OCI-M2 (cell line): Measurements from ENCODE around the gene DUT.

Experiments
- DNase-seq: peaks from one replicate; lab custom pipeline; 2025; ENCODE audit not compliant: unreplicated experiment; lab: John Stamatoyannopoulos, UW

DUT gene

DNA sequence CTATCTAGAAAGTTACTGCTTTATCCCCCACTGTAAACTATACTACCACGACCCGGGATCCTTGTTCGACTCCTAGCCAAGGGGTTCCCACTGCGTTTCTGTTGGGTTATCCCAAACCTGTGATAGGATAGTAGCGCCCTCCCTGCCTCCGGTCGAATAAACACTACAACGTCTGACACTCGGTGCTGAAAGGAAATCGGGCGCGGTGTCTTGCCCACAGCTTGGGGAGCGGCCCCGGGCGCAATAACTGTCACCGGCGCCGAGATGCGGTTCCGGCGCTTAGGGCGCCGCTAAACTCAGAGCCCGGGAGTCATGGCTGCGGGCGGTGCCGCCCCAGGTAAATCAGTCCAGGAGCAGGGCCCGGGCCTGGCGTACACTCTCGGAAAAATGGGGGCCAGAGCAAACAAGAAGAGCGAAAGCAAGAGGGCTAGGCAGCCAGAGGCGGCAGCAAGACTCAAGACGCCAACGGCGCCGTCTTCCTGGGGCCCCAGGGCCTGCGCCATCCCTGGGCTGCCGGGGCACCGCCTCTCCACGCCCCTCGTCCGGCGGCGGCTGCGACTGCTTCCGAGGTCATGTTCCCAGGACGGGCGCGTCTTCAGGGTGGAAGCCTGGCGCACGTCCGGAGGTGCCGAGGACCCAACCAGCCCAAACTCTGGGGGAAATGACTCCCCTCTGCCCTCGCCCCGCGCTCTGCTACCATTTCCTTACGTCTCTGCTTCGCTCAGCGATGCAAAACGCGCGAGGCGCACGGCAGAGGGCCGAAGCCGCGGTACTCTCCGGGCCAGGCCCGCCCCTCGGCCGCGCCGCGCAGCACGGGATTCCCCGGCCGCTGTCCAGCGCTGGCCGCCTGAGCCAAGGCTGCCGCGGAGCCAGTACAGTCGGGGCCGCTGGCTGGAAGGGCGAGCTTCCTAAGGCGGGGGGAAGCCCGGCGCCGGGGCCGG lies at the start of gene DUT:
TSS of gene DUT (plus strand) at position 575 of the 941 bp plus-strand sequence. CDS start at position 662, 87 bp downstream.
- no peak for DNase-seq

DNA sequence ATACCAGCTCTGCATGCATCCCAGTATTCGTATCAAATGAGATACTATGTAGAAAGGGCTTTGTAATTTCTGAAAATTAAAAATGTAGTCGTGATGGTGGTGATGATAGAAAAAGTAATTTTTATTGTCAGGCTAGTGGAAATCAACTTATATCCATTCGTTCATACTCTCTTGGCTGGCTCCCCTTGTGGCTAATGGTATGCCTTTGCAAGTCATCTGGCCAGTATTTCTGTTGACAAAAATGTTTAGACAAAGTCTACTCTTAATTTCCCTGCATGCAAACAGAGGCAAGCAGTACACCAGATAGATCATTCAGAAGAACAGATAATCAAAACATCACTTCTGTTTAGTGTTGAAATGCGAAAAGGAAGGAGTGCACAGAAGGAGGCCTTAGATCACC lies 49.6 kb upstream of the DUT start:
- no peak for DNase-seq

DNA sequence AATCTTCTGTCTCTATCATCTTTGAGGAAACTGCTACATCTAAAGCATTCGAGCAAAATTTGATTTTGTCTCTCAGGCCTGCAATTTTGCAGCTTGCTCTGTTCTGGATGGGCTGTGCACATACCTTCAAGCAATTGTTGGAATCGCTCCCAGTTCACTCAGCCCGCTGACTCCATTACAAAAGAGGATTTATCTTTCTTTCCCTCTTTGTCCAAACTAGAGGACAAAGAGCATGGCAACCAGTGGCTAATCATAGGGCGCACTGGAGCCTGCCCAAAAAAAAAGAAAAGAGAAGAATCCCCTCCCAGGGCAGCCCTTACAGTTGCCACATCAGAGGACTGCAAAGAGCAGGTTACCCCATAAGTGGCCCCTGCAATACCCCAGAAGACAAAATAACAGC lies 49.0 kb upstream of the DUT start:
- no peak for DNase-seq

GRCh38 chr15:48283396-48284145 lies 47.7 kb upstream of the DUT start:
- no peak for DNase-seq

DNA sequence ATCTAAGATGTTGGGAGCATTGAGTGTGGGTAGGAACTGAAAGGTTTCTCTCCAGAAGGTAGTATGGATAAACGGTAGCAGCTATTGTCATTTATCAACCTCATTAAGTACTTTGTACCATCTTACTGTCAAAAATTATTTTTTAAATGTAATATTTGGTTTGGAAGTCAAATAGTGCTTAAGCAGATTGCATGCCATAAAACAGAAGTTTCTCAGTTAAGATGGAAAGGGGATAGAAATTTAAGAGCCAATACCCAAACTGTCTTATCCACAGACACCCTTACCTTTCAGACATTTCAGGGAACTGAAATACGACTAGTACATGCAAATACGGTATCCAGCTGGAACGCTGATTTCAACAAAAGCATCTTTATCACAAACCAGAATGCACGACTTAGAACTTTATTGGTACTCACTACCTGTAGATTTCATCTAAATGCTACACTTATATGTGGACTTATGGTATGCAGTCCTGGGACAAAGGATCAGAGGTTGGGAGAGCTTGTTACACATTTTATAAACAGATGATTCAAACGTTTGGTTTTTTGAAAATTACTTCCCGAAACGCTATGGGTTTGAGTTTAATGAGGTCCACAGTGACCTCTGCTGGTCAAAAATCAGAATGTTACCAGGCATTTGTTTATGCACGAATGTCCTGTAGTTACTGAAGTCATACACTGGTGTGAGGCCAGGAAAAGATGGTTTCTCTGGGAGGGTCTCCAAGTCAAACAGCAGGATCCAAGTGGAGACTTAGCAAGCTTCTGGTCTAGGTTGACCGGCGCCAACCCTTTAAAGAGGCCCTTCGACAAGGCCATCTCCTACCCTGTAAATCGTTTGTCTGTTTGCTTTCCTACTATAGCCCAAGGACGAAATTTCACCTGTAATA lies 45.7 kb upstream of the DUT start:
- DNase-seq: no peak

GRCh38 chr15:48289628-48290027 lies 41.6 kb upstream of the DUT start:
- DNase-seq: no peak

- no peak for DNase-seq
Measured at GRCh38 chr15:48292458-48292857, 38.8 kb upstream of the DUT start.

DNA sequence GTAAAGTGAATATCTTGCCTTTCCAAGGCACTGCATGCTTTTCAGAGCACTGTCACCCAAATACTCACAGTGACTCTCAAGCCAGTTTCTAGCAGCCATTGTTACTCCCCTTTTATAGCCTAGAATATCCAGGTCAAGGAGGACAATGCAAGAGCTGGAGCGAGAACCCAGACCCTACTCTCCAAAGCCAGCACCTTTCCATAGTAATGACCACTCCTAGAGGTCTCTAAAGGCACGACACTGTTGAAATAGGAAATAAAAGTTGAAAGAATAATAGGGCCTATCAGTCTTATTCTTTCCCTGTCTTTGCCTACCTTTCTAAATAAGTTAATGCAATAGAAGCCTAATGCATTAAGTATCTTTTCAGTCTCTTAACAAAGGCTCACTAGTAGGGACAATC lies 33.6 kb upstream of the DUT start:
- no peak for DNase-seq

DNA sequence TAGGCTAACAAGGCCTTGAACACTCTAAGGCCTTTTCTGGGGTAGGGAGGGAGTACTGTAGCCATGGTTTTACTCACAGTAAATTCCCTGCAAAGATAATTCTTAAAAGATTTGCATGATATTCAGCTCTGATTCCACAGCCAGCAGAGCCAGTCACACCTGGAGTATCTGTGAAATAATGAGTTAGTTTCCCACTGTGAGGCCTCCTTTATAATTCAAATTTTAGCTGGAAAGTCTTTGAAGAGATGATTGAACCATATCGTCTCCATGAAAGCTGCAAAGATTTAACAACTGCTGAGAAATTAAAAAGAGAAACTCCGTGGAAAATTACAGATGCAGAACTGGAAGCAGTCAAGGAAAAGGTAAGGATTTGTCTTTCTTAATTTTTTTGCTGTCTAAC lies 32.3 kb upstream of the DUT start:
- DNase-seq: no peak

GRCh38 chr15:48300038-48300437 lies 31.2 kb upstream of the DUT start:
- no peak for DNase-seq

DNA sequence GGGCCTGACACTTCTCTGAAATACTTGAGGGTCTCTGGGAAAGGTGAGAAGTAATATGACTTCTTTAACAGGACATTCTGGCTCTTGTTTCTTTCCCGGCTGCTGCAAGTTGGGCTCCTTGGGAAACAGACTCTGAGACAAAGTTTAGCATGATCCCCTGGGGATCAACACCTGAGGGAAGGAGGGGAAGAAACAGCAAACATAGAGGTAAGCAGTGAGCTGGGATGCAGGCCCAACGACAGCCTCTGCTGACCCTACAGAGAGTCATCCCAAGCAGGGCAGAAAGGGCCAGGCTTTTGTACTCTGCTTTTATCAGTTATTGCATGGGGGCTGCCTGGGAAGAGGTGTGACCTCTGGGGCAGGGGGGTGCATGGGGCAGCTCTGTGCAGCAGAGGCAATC lies 26.8 kb upstream of the DUT start:
- DNase-seq: no peak

DNA sequence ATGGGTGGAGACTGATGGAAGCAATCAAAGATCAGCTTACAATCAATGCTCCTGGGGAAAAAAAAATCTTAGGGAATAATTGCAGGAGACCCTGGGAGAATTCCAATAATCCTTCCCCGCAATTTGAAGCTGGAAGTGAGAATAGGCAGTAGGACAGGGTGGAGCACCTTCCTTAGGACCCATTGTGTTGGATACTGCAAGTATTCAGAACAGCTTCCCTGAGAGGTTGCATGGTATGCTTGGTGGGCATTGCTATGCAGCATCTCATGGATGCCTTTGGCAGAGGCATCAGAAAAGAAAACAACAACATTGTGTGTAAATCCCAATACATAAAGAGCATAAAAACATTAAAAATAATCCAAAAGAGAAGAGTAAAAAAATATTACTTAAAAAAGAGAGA lies 24.6 kb upstream of the DUT start:
- no peak for DNase-seq

DNA sequence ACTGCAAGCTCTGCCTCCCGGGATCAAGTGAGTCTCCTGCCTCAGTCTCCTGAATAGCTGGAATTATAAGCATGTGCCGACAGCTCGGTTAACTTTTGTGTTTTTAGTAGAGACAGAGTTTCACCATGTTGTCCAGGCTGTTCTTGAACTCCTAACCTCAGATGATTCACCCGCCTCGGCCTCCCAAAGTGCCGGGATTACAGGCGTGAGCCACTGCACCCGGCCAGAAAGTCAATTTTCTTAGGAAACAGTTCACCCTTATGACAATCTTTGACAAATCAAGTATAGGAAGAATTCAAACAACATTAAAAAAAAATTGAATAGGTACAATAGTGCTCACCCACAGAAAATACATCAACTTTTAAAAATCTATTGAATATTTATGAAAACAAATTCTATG lies 23.6 kb upstream of the DUT start:
- DNase-seq: no peak

DNA sequence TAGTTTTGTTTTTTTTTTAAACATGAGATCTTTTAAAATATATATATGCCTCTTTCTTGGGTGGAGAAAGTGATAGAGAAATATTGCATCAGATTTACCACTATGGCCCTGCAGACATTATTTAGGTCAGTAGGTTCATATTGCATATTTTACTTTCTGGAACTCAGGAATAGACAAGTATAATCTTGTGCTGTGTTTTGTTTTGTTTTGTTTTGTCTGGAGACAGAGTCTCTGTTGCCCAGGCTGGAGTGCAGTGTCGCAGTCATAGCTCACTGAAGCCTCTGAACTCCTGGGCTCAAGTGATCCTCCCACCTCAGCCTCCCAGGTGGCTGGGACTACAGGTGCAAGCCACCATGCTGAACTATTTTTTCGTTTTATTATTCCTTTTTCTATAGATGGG lies 21.5 kb upstream of the DUT start:
- no peak for DNase-seq

DNA sequence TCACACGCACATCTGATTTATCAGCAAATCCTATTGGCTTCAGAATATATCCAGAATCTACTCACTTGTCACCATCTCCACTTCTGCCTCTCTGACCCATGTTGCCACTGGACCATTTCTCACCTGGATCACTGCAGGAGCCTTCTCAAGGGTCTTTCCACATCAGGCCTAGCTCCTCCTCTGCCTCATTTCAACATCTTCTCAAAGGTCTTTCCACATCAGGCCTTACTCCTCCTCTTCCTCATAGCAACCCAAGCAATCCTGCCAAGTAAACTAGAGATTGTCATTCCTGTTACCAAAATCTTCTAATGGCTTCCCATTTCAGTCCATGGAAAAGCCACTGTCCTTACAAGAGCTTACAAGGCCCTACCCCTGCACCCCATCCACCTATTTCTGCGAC lies 18.0 kb upstream of the DUT start:
- no peak for DNase-seq

DNA sequence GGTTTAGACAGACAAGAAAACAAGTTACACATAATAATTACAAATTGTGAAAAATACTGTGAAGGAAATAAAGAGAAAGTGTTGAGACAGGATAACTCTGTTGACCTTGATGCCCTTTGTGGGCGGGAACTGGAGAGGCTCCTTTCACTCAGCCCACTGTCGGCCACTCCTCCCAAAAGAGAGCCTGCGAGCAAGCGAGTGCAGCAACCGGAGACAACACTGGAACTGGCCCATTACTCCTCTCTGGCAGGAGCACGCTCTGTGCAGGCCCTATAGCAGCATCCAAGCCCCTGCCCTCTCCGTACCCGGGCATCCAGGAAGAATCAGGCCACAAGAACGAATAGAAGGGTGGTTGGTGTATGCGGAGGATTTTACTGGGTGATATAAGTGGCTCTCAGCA lies 16.2 kb upstream of the DUT start:
- no peak for DNase-seq

DNA sequence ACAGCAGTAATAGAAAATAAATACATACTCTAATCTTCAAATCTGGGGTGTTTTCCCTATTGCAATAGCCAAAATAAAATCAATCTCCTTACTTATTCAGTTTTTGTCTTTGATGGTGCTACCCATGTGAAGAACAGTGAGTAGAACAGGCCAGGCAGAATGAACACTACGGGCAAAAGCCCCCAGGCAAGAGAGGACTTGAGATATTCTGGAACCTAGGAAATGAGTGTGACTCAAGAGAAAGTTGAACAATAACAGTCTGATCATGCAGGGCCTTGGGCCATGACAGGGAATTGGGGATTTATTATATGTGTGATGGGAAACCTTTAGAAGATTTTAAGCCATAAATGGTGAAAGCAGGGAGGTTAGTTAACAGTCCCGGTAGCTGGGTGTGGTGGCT lies 14.0 kb upstream of the DUT start:
- DNase-seq: no peak

- no peak for DNase-seq
Measured at GRCh38 chr15:48318131-48318530, 13.1 kb upstream of the DUT start.

DNA sequence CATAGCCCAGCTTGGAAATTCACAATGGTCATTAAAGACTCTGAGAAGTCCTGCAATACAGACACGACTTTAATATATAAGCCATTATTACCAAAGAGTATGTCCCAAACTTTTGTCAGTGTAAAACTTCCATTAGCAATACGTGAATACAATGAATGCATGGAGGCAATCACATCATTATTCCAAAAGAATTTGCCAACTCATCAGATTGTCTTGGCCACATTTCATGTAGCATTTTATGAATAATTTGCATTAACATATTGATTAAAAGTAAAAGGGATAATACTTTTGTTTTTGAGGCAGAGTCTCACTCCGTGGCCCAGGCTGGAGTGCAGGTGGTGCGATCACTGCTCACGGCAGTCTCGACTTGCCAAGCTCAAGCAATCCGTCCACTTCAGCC lies 7.9 kb upstream of the DUT start:
- no peak for DNase-seq

DNA sequence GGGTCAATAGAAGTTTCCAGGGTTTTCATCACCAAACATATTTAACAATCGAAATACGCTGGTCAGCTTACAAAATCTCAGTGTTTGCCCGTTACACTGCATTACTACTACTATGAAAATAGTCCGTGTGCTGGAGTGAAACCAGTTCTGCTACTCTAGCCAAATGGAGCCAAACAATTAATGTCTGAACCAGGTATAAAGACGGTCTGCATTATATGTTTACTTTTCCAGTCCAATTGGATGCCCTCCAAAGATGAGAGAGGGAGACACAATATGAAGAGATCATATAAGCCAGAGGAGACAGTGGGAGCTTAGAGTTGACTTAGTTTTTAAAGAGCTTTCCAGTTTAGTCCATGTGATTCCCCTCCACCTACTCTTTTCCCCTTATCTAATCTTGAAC lies 6.3 kb upstream of the DUT start:
- DNase-seq: no peak

- no peak for DNase-seq
Measured at GRCh38 chr15:48325400-48325799, 5.8 kb upstream of the DUT start.
